ENCODE data around the gene TMED6. TPM values are rescaled to one million over a fixed set of nuclear protein-coding genes. Genes with fewer than 3 reads are reported as not detected.

The TMED6 gene
- total and polyA plus RNA-seq, 2 of the 8 experiments (the other 6 are each of a cell fraction or from before 2014, with no cell fraction given): not detected

DNA sequence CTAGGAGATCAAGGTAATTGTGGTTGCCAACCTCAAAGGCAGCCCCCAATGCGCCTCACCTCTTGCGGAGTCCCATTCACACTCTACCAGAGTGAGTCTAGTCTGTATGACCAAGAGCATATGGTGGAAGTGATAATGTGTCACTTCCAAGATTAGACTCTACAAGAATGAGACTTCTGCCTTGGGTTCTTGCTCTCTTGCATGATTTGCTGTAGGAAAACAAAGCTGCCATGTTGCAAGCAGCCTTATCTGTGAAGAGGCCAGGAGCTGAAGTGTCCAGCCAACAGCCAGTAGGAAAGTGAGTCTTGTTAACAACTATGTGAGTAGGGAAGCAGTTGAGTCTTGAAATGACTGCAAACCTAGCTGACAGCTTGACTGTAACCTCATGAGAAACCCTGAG, 30.8 kb upstream of the TMED6 start (continued):
- TF ChIP-seq, protein P1, sequence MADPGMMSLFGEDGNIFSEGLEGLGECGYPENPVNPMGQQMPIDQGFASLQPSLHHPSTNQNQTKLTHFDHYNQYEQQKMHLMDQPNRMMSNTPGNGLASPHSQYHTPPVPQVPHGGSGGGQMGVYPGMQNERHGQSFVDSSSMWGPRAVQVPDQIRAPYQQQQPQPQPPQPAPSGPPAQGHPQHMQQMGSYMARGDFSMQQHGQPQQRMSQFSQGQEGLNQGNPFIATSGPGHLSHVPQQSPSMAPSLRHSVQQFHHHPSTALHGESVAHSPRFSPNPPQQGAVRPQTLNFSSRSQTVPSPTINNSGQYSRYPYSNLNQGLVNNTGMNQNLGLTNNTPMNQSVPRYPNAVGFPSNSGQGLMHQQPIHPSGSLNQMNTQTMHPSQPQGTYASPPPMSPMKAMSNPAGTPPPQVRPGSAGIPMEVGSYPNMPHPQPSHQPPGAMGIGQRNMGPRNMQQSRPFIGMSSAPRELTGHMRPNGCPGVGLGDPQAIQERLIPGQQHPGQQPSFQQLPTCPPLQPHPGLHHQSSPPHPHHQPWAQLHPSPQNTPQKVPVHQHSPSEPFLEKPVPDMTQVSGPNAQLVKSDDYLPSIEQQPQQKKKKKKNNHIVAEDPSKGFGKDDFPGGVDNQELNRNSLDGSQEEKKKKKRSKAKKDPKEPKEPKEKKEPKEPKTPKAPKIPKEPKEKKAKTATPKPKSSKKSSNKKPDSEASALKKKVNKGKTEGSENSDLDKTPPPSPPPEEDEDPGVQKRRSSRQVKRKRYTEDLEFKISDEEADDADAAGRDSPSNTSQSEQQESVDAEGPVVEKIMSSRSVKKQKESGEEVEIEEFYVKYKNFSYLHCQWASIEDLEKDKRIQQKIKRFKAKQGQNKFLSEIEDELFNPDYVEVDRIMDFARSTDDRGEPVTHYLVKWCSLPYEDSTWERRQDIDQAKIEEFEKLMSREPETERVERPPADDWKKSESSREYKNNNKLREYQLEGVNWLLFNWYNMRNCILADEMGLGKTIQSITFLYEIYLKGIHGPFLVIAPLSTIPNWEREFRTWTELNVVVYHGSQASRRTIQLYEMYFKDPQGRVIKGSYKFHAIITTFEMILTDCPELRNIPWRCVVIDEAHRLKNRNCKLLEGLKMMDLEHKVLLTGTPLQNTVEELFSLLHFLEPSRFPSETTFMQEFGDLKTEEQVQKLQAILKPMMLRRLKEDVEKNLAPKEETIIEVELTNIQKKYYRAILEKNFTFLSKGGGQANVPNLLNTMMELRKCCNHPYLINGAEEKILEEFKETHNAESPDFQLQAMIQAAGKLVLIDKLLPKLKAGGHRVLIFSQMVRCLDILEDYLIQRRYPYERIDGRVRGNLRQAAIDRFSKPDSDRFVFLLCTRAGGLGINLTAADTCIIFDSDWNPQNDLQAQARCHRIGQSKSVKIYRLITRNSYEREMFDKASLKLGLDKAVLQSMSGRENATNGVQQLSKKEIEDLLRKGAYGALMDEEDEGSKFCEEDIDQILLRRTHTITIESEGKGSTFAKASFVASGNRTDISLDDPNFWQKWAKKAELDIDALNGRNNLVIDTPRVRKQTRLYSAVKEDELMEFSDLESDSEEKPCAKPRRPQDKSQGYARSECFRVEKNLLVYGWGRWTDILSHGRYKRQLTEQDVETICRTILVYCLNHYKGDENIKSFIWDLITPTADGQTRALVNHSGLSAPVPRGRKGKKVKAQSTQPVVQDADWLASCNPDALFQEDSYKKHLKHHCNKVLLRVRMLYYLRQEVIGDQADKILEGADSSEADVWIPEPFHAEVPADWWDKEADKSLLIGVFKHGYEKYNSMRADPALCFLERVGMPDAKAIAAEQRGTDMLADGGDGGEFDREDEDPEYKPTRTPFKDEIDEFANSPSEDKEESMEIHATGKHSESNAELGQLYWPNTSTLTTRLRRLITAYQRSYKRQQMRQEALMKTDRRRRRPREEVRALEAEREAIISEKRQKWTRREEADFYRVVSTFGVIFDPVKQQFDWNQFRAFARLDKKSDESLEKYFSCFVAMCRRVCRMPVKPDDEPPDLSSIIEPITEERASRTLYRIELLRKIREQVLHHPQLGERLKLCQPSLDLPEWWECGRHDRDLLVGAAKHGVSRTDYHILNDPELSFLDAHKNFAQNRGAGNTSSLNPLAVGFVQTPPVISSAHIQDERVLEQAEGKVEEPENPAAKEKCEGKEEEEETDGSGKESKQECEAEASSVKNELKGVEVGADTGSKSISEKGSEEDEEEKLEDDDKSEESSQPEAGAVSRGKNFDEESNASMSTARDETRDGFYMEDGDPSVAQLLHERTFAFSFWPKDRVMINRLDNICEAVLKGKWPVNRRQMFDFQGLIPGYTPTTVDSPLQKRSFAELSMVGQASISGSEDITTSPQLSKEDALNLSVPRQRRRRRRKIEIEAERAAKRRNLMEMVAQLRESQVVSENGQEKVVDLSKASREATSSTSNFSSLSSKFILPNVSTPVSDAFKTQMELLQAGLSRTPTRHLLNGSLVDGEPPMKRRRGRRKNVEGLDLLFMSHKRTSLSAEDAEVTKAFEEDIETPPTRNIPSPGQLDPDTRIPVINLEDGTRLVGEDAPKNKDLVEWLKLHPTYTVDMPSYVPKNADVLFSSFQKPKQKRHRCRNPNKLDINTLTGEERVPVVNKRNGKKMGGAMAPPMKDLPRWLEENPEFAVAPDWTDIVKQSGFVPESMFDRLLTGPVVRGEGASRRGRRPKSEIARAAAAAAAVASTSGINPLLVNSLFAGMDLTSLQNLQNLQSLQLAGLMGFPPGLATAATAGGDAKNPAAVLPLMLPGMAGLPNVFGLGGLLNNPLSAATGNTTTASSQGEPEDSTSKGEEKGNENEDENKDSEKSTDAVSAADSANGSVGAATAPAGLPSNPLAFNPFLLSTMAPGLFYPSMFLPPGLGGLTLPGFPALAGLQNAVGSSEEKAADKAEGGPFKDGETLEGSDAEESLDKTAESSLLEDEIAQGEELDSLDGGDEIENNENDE (IDR thresholded peaks at IDR 0.05; ENCODE audit: insufficient replicate concordance, low read length): no peak
- TF ChIP-seq SIN3A (conservative IDR thresholded peaks at IDR 0.05 in 1 of 2, IDR thresholded peaks at IDR 0.05 in 1 of 2; ENCODE audit: low read depth in 1 of 2, low read length in 2 of 2) (no peak), RAD21 (IDR thresholded peaks at IDR 0.05 in 1 of 2, conservative IDR thresholded peaks at IDR 0.05 in 1 of 2; ENCODE audit: low read depth in 2 of 2, low read length in 2 of 2) (no peak), BACH1 (IDR thresholded peaks at IDR 0.05; ENCODE audit: low read length) (no peak), SP2 (IDR thresholded peaks at IDR 0.05; ENCODE audit: low read length) (no peak), GABPA (IDR thresholded peaks at IDR 0.05; ENCODE audit: borderline replicate concordance, insufficient read depth, low read length) (no peak), SAP30 (IDR thresholded peaks at IDR 0.05; ENCODE audit: insufficient read depth, insufficient replicate concordance, low read length) (no peak), POLR2AphosphoS5 (IDR thresholded peaks at IDR 0.05; ENCODE audit: low read depth, low read length) (no peak), SP4 (IDR thresholded peaks at IDR 0.05; ENCODE audit: low read length) (no peak), EGR1 (IDR thresholded peaks at IDR 0.05; ENCODE audit: borderline replicate concordance, low read depth, low read length) (no peak)
